Colonic mucosa (tissue), 4 donors: Measurements from ENCODE around the gene CUX1. TPM values are rescaled to one million over a fixed set of nuclear protein-coding genes. Genes with fewer than 3 reads are reported as not detected.

ENCODE experiments used
- DNase-seq: peaks from one replicate; pipeline ENCODE4 v3.0.0-alpha.2; 2020
- H3K27ac ChIP-seq: fragments of 200-600 bp; one replicate; pipeline ENCODE4 v1.8.0; 2021
- H3K27me3 ChIP-seq: fragments of 200-600 bp; one replicate; pipeline ENCODE4 v1.8.0; 2021
- H3K36me3 ChIP-seq: fragments of 200-600 bp; one replicate; pipeline ENCODE4 v1.8.0; 2021
- H3K4me1 ChIP-seq: fragments of 200-600 bp; one replicate; pipeline ENCODE4 v1.8.0; 2021; ENCODE audit warnings: mild to moderate bottlenecking
- H3K4me3 ChIP-seq: fragments of 200-600 bp; one replicate; pipeline ENCODE4 v1.8.0; 2021
- H3K9ac ChIP-seq, 2 donors: one replicate each; pipeline ENCODE4 v1.7.0; 2013; ENCODE audit warnings: control low read depth in 2 of 2, low read depth in 2 of 2, low read length in 2 of 2
- H3K9me3 ChIP-seq: fragments of 200-600 bp; one replicate; pipeline ENCODE4 v1.8.0; 2021
- CTCF ChIP-seq: fragments of 200-600 bp; IDR thresholded peaks from one replicate; pipeline ENCODE4 v1.8.0; 2022; ENCODE audit warnings: antibody characterized with exemption, mild to moderate bottlenecking
- intact Hi-C: fragments of 100-400 bp; cut with DNase I; formaldehyde crosslinking; loops from one replicate; pipeline ENCODE4 v1.14.1; 2022
- total RNA-seq, 2 donors: library from RNA; stranded (reverse); fragmentation: NEBNext Ultra II Directional in 1 of 2; extraction: Animal tissue kit (Norgen Biotek cat#: 25700) in 1 of 2; gene quantifications; one replicate each; pipeline ENCODE4 v1.2.1, GENCODE V29; 2021
- donor health status: healthy.
- donor health status: DM: no; HTN: no; CAD: no.
- donor health status: DM: no; HTN: no; CAD: no.

The CUX1 gene
- total RNA-seq, 2 donors from 2014 or later = 68.5 to 97.5 TPM

- Histone ChIP-seq H3K4me3 (no peak overlapping the region), H3K9me3 (no peaks in the 10 kb centered on the region), H3K9ac (peak overlapping the region in 1 of 2 donors; percentile 46), H3K27ac (peak overlapping the region; percentile 40), H3K4me1 (peaks cover 5% of the 10 kb centered on the region), H3K36me3 (no peaks in the 10 kb centered on the region), H3K27me3 (no peaks in the 10 kb centered on the region)
- intact Hi-C loops = no loop called here
- DNase-seq = peak; percentile 89
- no peak for TF ChIP-seq CTCF
Observed at GRCh38 chr7:102063690-102064180, 246.3 kb downstream of the CUX1 start.

GRCh38 chr7:102064361-102065025, 247.1 kb downstream of the CUX1 start:
- TF ChIP-seq CTCF = no peak
- DNase-seq = no peak
- Histone ChIP-seq H3K4me1 (peaks cover 5% of the 10 kb centered on the region), H3K9ac (peak overlapping the region in 1 of 2 donors; percentile 46), H3K4me3 (no peak overlapping the region), H3K27ac (peak overlapping the region; percentile 40), H3K9me3 (no peaks in the 10 kb centered on the region), H3K27me3 (no peaks in the 10 kb centered on the region), H3K36me3 (no peaks in the 10 kb centered on the region)
- intact Hi-C loops = no loop called here

GRCh38 chr7:102065226-102065625, 247.8 kb downstream of the CUX1 start:
- no peak for TF ChIP-seq CTCF
- intact Hi-C loops = no loop called here
- DNase-seq = no peak
- Histone ChIP-seq H3K4me3 (no peak overlapping the region), H3K9me3 (no peaks in the 10 kb centered on the region), H3K4me1 (peaks cover 5% of the 10 kb centered on the region), H3K36me3 (no peaks in the 10 kb centered on the region), H3K27ac (no peak overlapping the region), H3K27me3 (no peaks in the 10 kb centered on the region), H3K9ac (no peak overlapping the region)

GRCh38 chr7:102066476-102066875, 249.1 kb downstream of the CUX1 start:
- DNase-seq = peak; percentile 10
- no peak for TF ChIP-seq CTCF
- Histone ChIP-seq H3K9ac (no peak overlapping the region), H3K27ac (no peak overlapping the region), H3K27me3 (no peaks in the 10 kb centered on the region), H3K36me3 (no peaks in the 10 kb centered on the region), H3K9me3 (no peaks in the 10 kb centered on the region), H3K4me1 (peaks cover 5% of the 10 kb centered on the region), H3K4me3 (no peak overlapping the region)
- intact Hi-C loops = no loop called here

DNA sequence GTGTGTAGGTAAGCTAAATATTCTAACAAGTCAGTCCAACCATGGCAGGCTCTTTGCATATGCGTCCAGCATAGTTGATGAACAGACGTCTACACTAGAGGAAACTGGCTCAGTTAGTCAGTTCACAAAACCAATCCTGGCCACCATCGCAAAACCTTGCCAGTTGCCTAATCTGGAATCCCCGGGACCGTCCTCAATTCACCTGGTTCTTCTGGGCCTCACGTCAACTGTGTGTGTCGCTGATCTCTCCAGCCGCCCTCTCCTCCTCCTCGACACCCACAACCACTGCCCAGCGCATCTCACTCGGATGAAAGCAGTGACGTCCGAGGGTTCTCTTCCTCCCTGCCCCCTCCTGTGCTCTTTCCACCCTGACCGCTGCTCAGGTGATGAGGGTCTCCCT, 251.4 kb downstream of the CUX1 start:
- H3K27ac ChIP-seq = no peak overlapping the region
- H3K36me3 ChIP-seq = no peaks in the 10 kb centered on the region
- DNase-seq = peak; percentile 15
- H3K4me3 ChIP-seq = no peak overlapping the region
- no peaks in the 10 kb centered on the region for H3K27me3 ChIP-seq
- TF ChIP-seq CTCF = no peak
- H3K9me3 ChIP-seq = no peaks in the 10 kb centered on the region
- no peak overlapping the region for H3K9ac ChIP-seq
- H3K4me1 ChIP-seq = no peaks in the 10 kb centered on the region
- intact Hi-C loops = no loop called here
